Measurements from ENCODE around the gene ATG13.

DNA sequence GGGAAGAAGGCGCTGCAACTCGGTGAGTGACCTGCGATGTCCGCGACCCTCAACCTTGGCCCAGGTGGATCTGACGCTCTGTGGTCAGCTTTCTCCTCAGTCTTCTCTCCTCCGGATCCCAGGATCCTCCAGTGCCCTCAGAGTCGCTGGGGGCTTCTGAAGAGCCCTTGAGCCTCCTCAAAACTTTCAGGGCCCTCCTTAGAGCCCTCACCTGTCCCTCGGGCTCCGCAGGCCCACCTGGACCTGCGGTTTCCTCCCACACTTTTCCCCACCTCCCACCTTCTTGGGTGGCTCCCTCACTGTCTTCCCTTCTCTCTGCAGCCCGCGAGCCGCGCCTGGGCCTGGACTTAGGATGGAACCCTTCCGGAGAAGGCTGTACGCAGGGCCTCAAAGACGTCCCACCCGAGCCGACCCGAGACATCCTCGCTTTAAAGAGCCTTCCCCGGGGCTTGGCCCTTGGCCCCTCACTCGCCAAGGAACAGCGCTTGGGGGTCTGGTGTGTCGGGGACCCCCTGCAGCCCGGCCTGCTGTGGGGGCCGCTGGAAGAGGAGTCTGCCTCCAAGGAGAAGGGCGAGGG is 83.8 kb downstream of the ATG13 start:
- TF ChIP-seq CTCF (IDR thresholded peaks at IDR 0.05): no peak
- no peak for TF ChIP-seq EP300 (IDR thresholded peaks at IDR 0.05)

Measured in ovary (tissue), 3 donors.